Stomach smooth muscle (tissue), 2 donors: ENCODE results near the gene ANKRD9.
"Not testable (repeated sequence)": the region's sequence is repeated elsewhere in the genome, so short reads cannot be mapped to it uniquely, and the experiment has no call there.

Experiments
- H3K27ac ChIP-seq: one replicate; pipeline ENCODE4 v1.7.0; 2013; ENCODE audit warnings: mild to moderate bottlenecking, low read length, inconsistent platforms
- H3K27me3 ChIP-seq, 2 donors: one replicate each; pipeline ENCODE4 v1.7.0; 2013; ENCODE audit warnings: low read length in 2 of 2; ENCODE audit not compliant: insufficient read depth in 2 of 2, control insufficient read depth in 1 of 2
- H3K36me3 ChIP-seq, 2 donors: one replicate each; pipeline ENCODE4 v1.7.0; 2013; ENCODE audit warnings: low read length in 2 of 2; ENCODE audit not compliant: control insufficient read depth in 2 of 2, insufficient read depth in 2 of 2
- H3K4me1 ChIP-seq: one replicate; pipeline ENCODE4 v1.7.0; 2013; ENCODE audit warnings: low read length; ENCODE audit not compliant: control insufficient read depth, insufficient read depth
- H3K4me3 ChIP-seq, 2 donors: one replicate each; pipeline ENCODE4 v1.7.0; 2013; ENCODE audit warnings: low read length in 2 of 2
- H3K9ac ChIP-seq, 2 donors: one replicate each; pipeline ENCODE4 v1.7.0; 2013; ENCODE audit warnings: low read length in 2 of 2, mild to moderate bottlenecking in 1 of 2
- H3K9me3 ChIP-seq, 2 donors: one replicate each; pipeline ENCODE4 v1.7.0; 2013; ENCODE audit warnings: low read length in 2 of 2; ENCODE audit not compliant: control insufficient read depth in 2 of 2
- donor health status: healthy.
- donor health status: Pancreatic carcinoma.

The ANKRD9 gene

GRCh38 chr14:102509746-102510615 lies at the start of gene ANKRD9:
ANKRD9 (minus strand) TSS chr14:102509776; CDS start chr14:102507889, 1,887 bp downstream.
- Histone ChIP-seq H3K27ac (peak within 1 kb of the TSS; percentile 89), H3K4me3 (peak within 1 kb of the TSS; percentile 75 to 81), H3K9me3 (no peaks in the 10 kb centered on the region), H3K36me3 (peaks cover 0 to 6% of the 10 kb centered on the region in 2 donors), H3K4me1 (peaks cover 21% of the 10 kb centered on the region), H3K9ac (peak within 1 kb of the TSS; percentile 87 to 90), H3K27me3 (no peaks in the 10 kb centered on the region)

GRCh38 chr14:102558556-102558955 lies 49.0 kb upstream of the ANKRD9 start:
- Histone ChIP-seq H3K4me3 (no peak overlapping the region), H3K4me1 (peaks cover 6% of the 10 kb centered on the region), H3K27ac (no peak overlapping the region), H3K9me3 (no peaks in the 10 kb centered on the region), H3K36me3 (no peaks in the 10 kb centered on the region), H3K27me3 (no peaks in the 10 kb centered on the region), H3K9ac (no peak overlapping the region)

- no peak overlapping the region for H3K9ac ChIP-seq
- H3K9me3 ChIP-seq, result no peaks in the 10 kb centered on the region
- H3K27ac ChIP-seq, result no peak overlapping the region
- no peaks in the 10 kb centered on the region for H3K36me3 ChIP-seq
- H3K4me3 ChIP-seq, result no peak overlapping the region
- no peaks in the 10 kb centered on the region for H3K27me3 ChIP-seq
- H3K4me1 ChIP-seq, result peaks cover 6% of the 10 kb centered on the region
Observed at GRCh38 chr14:102557434-102558226, 48.1 kb upstream of the ANKRD9 start.

GRCh38 chr14:102556098-102556677 lies 46.6 kb upstream of the ANKRD9 start:
- Histone ChIP-seq H3K9ac (no peak overlapping the region), H3K27me3 (no peaks in the 10 kb centered on the region), H3K4me1 (peaks cover 6% of the 10 kb centered on the region), H3K4me3 (peak overlapping the region in 1 of 2 donors; percentile 77), H3K9me3 (no peaks in the 10 kb centered on the region), H3K27ac (no peak overlapping the region), H3K36me3 (no peaks in the 10 kb centered on the region)

GRCh38 chr14:102554821-102555819 lies 45.5 kb upstream of the ANKRD9 start:
- Histone ChIP-seq H3K9me3 (no peaks in the 10 kb centered on the region), H3K36me3 (no peaks in the 10 kb centered on the region), H3K27ac (no peak overlapping the region), H3K4me1 (peaks cover 6% of the 10 kb centered on the region), H3K27me3 (no peaks in the 10 kb centered on the region), H3K4me3 (peak overlapping the region; percentile 45 to 77), H3K9ac (peak overlapping the region; percentile 62 to 80)

GRCh38 chr14:102551995-102552705 lies 42.6 kb upstream of the ANKRD9 start:
- no peak overlapping the region for H3K4me3 ChIP-seq
- no peaks in the 10 kb centered on the region for H3K9me3 ChIP-seq
- H3K9ac ChIP-seq, result no peak overlapping the region
- peaks cover 0 to 2% of the 10 kb centered on the region in 2 donors for H3K27me3 ChIP-seq
- no peaks in the 10 kb centered on the region for H3K36me3 ChIP-seq
- peaks cover 6% of the 10 kb centered on the region for H3K4me1 ChIP-seq
- no peak overlapping the region for H3K27ac ChIP-seq

GRCh38 chr14:102550927-102551401 lies 41.4 kb upstream of the ANKRD9 start:
- not testable (repeated sequence) for H3K4me1 ChIP-seq, H3K9me3 ChIP-seq

GRCh38 chr14:102548616-102549240 lies 39.2 kb upstream of the ANKRD9 start:
- no peak overlapping the region for H3K27ac ChIP-seq
- no peak overlapping the region for H3K9ac ChIP-seq

More at GRCh38 chr14:102550927-102551401, 41.4 kb upstream of the ANKRD9 start:
- not testable (repeated sequence) for H3K9ac ChIP-seq, H3K27ac ChIP-seq, H3K4me3 ChIP-seq, H3K27me3 ChIP-seq, H3K36me3 ChIP-seq

More at GRCh38 chr14:102548616-102549240, 39.2 kb upstream of the ANKRD9 start:
- Histone ChIP-seq H3K4me3 (no peak overlapping the region), H3K9me3 (no peaks in the 10 kb centered on the region), H3K27me3 (peaks cover 16 to 17% of the 10 kb centered on the region in 2 donors), H3K36me3 (no peaks in the 10 kb centered on the region), H3K4me1 (peaks cover 5% of the 10 kb centered on the region)
